ENCODE measurements around the gene TLCD2.
A peak's percentile ranks its signal among the peaks of the same experiment; 100 is the strongest.
"Not testable (repeated sequence)": the region's sequence is repeated elsewhere in the genome, so short reads cannot be mapped to it uniquely, and the experiment has no call there.

The TLCD2 gene

DNA sequence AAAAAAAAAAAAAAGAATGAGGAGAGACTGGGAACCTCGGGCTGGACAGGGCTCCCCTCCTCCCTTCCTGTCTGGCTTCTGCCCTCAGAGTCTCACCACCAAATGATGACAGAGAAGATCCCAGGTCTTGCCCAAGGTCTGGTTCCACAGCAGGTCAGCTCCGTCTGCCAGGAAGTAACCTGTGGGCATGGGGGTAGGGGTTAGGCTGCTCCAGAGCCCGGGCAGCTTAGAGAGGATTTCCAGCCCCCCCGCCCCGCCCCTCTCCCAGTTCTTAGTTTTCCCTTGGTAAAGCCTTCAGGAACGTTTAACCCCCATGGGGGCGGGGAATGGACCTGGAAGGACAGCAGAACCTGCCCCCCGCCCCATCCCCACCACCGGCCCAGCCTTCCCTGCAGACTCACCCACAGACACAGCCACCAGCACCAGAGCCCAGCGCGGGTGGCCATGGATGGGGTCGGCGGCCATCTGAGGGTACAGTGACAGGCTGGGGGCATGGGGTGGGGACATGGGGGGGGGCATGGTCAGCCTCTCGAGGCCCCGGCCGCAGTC is 700 bp downstream of the TLCD2 start:
- DNase-seq (ENCODE audit: low read depth), result no peak
- peak overlapping the region; percentile 64 for H3K4me3 ChIP-seq (ENCODE audit: low read depth, low read length)
- TF ChIP-seq, protein P1, sequence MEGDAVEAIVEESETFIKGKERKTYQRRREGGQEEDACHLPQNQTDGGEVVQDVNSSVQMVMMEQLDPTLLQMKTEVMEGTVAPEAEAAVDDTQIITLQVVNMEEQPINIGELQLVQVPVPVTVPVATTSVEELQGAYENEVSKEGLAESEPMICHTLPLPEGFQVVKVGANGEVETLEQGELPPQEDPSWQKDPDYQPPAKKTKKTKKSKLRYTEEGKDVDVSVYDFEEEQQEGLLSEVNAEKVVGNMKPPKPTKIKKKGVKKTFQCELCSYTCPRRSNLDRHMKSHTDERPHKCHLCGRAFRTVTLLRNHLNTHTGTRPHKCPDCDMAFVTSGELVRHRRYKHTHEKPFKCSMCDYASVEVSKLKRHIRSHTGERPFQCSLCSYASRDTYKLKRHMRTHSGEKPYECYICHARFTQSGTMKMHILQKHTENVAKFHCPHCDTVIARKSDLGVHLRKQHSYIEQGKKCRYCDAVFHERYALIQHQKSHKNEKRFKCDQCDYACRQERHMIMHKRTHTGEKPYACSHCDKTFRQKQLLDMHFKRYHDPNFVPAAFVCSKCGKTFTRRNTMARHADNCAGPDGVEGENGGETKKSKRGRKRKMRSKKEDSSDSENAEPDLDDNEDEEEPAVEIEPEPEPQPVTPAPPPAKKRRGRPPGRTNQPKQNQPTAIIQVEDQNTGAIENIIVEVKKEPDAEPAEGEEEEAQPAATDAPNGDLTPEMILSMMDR (IDR thresholded peaks at IDR 0.05; ENCODE audit: low read depth, low read length, missing control alignments), result no peak
- in situ Hi-C loops (cut with HindIII; ENCODE audit: low sequenced_read_pairs), result no loop called here

DNA sequence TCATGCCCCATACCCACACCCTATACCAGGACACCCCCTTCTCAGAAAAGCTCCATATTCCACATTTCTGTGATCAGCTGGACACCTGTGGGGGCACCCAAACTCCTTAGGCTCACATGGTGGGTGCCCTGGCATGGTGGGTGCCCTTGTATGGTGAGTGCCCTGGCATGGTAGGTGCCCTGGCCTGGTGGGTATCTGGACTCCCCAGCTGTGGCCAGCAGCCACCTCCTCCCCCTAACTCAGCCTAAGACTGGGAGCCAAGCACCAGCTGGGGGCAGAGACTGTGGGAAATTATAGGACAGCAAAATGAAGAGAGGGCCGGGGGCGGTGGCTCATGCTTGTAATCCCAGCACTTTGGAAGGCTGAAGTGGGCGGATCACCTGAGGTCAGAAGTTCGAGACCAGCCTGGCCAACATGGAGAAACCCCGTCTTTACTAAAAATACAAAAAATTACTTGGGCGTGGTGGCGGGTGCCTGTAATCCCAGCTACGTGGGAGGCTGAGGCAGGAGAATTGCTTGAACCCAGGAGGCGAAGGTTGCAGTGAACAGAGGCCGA is 1.3 kb downstream of the TLCD2 start:
- H3K4me3 ChIP-seq (ENCODE audit: low read depth, low read length); DNase-seq (ENCODE audit: low read depth); in situ Hi-C loops (cut with HindIII; ENCODE audit: low sequenced_read_pairs): not testable (repeated sequence)

DNA sequence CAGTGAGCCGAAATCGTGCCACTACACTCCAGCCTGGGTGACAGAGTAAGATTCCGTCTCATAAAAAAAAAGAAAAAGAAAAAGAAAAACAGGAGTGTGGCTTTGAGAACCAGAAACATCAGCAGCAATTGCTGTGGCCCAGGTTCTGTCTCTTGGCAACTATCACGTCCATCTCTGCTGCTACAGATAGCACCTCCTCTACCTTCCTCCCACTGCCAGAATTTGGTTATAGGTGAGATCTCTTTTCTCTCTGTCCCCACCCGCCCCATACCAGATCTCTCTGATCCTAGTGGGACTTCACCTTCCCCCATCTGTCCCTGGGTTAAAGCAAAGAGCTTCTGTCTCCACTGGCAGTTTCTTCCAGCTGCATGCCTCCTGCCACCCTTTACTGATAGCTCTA is 3.1 kb downstream of the TLCD2 start:
- H3K4me3 ChIP-seq (ENCODE audit: low read depth, low read length), result no peak overlapping the region
- in situ Hi-C loops (cut with HindIII; ENCODE audit: low sequenced_read_pairs), result no loop called here
- TF ChIP-seq, protein P1 (IDR thresholded peaks at IDR 0.05; ENCODE audit: low read depth, low read length, missing control alignments), result no peak
- no peak for DNase-seq (ENCODE audit: low read depth)

DNA sequence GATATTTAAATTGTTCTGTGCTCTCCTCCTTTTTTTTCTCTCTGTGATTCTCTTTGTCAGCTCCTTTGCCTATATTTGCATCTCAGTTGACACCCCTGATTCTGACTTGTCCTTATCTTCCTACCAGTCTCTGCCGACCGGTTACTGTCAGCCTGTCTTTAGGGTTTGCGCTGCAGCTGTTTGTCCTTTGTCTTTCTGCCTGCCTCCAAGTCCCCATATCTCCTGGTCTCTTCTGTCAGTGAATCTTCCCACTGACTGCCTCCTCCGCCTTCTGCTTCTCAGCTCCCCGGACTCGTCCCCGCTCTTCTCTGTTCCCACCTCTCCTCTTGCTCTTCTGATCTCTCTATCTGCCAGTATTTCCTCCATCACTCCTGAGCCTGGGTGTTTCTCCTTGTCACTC is 5.2 kb downstream of the TLCD2 start:
- H3K4me3 ChIP-seq (ENCODE audit: low read depth, low read length), result no peak overlapping the region
- TF ChIP-seq, protein P1 (IDR thresholded peaks at IDR 0.05; ENCODE audit: low read depth, low read length, missing control alignments), result no peak
- in situ Hi-C loops (cut with HindIII; ENCODE audit: low sequenced_read_pairs), result no loop called here
- DNase-seq (ENCODE audit: low read depth), result no peak

DNA sequence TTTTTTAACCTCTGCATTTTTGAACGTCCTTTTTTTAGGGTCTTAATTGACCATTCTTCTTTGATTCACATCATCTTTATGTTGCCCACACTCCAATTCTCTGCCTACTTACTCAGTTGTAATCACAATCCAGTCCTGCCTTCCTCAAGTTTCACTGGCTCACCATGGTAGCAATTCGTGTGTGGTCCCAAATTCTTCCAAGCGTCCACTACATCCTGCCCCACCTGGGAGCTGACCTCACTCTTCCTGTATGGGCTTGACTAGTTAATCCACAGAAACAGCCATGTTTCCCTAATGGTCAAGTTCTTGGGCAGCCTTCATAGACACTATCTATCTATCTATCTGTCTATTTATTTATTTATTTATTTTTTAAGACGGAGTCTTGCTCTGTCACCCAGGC is 7.1 kb downstream of the TLCD2 start:
- in situ Hi-C loops (cut with HindIII; ENCODE audit: low sequenced_read_pairs), result no loop called here
- TF ChIP-seq, protein P1 (IDR thresholded peaks at IDR 0.05; ENCODE audit: low read depth, low read length, missing control alignments), result no peak
- DNase-seq (ENCODE audit: low read depth), result no peak
- no peak overlapping the region for H3K4me3 ChIP-seq (ENCODE audit: low read depth, low read length)

DNA sequence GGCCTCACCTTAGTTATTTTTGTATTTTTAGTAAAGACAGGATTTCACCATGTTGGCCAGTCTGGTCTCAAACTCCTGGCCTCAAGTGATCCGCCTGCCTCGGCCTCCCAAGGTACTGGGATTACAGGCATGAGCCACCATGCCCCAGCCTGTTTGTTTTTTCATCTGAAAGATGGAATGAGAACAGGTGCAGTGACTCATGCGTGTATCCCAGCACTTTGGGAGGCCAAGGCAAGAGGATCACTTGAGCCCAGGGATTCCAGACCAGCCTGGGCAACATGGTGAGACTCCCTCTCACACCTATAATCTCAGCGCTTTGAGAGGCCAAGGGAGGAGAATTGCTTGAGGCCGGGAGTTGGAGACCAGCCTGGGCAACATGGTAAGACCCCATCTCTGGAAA is 10.3 kb downstream of the TLCD2 start:
- H3K4me3 ChIP-seq (ENCODE audit: low read depth, low read length); in situ Hi-C loops (cut with HindIII; ENCODE audit: low sequenced_read_pairs); DNase-seq (ENCODE audit: low read depth): not testable (repeated sequence)

DNA sequence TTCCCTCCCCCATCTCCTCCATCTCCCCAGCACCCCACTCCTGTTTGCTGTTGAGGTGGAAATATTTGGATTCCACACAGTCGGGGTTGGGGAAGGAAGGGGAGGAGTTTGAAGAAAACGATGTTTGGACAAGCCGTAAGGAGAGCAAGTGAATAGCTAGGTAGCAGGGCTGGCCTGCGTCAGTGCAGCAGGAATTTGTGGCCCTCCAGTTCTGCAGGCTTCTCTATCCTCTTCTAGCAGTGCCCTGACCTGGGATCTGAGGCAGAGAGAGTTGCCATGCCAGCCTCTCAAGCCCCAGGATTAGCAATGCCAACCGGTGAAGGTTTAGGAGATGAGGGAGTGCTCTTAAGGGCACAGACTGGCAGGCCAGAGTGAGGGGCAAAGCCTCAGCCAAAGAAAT is 12.5 kb downstream of the TLCD2 start:
- TF ChIP-seq, protein P1 (IDR thresholded peaks at IDR 0.05; ENCODE audit: low read depth, low read length, missing control alignments), result no peak
- no peak for DNase-seq (ENCODE audit: low read depth)
- in situ Hi-C loops (cut with HindIII; ENCODE audit: low sequenced_read_pairs), result no loop called here

DNA sequence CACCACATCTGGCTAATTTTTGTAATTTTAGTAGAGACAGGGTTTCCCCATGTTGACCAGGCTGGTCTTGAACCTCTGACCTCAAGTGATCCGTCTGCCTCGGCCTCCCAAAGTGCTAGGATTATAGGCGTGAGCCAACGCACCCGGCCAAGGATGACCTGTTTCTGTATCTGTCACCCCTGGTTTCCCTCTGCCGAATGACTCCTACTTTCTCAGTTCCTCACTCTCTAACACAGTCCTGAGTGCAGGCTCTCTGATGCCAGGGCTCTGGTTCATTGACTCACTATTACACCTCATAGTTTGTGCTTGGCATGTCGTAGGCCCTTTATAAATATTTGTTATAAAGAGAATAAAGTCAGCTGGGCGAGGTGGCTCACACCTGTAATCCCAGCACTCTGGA is 14.8 kb downstream of the TLCD2 start:
- H3K4me3 ChIP-seq (ENCODE audit: low read depth, low read length), result no peak overlapping the region
- in situ Hi-C loops (cut with HindIII; ENCODE audit: low sequenced_read_pairs), result no loop called here
- DNase-seq (ENCODE audit: low read depth), result no peak
- TF ChIP-seq, protein P1 (IDR thresholded peaks at IDR 0.05; ENCODE audit: low read depth, low read length, missing control alignments), result no peak

More for the DNA sequence above, 12.5 kb downstream of the TLCD2 start:
- no peak overlapping the region for H3K4me3 ChIP-seq (ENCODE audit: low read depth, low read length)

Data from astrocyte of the cerebellum (primary cell).